Measurements from ENCODE around the gene VAV2. TPM values are rescaled to one million over a fixed set of nuclear protein-coding genes. Genes with fewer than 3 reads are reported as not detected.
"Not testable (repeated sequence)": the region's sequence is repeated elsewhere in the genome, so short reads cannot be mapped to it uniquely, and the experiment has no call there.

VAV2 gene
- polyA plus RNA-seq, 3 donors from 2014 or later: 0.12 to 0.28 TPM; not detected in 1

- no peaks in the 10 kb centered on the region for H3K36me3 Mint-ChIP-seq
- H3K9me3 Mint-ChIP-seq: peaks cover 0 to 4% (median 0%) of the 10 kb centered on the region in 6 donors
- no peak overlapping the region for H3K27ac Mint-ChIP-seq
- no peak for DNase-seq
- no peak overlapping the region for H3K4me3 Mint-ChIP-seq
- H3K4me1 Mint-ChIP-seq: no peaks in the 10 kb centered on the region
- H3K27me3 Mint-ChIP-seq (ENCODE audit: low read depth in 3 of 3): no peaks in the 10 kb centered on the region
Observed at GRCh38 chr9:133774799-133775198, 217.3 kb downstream of the VAV2 start.

GRCh38 chr9:133773889-133774655 is 218.1 kb downstream of the VAV2 start:
- Mint-ChIP-seq H3K4me1 (no peaks in the 10 kb centered on the region), H3K27ac (no peak overlapping the region), H3K27me3 (ENCODE audit: low read depth in 3 of 3) (no peaks in the 10 kb centered on the region), H3K4me3 (no peak overlapping the region), H3K36me3 (no peaks in the 10 kb centered on the region), H3K9me3 (peaks cover 0 to 4% (median 0%) of the 10 kb centered on the region in 6 donors)
- no peak for DNase-seq

- H3K9me3 Mint-ChIP-seq: peaks cover 0 to 4% (median 1%) of the 10 kb centered on the region in 6 donors
- no peaks in the 10 kb centered on the region for H3K4me1 Mint-ChIP-seq
- H3K36me3 Mint-ChIP-seq: peaks cover 0 to 3% (median 0%) of the 10 kb centered on the region in 3 donors
- H3K4me3 Mint-ChIP-seq: no peak overlapping the region
- no peaks in the 10 kb centered on the region for H3K27me3 Mint-ChIP-seq (ENCODE audit: low read depth in 3 of 3)
- no peak overlapping the region for H3K27ac Mint-ChIP-seq
- no peak for DNase-seq
Observed at GRCh38 chr9:133772581-133772980, 219.5 kb downstream of the VAV2 start.

GRCh38 chr9:133771486-133772482 is 220.3 kb downstream of the VAV2 start:
- no peak for DNase-seq
- Mint-ChIP-seq H3K27ac (no peak overlapping the region), H3K4me1 (no peaks in the 10 kb centered on the region), H3K27me3 (ENCODE audit: low read depth in 3 of 3) (no peaks in the 10 kb centered on the region), H3K36me3 (peaks cover 0 to 11% (median 5%) of the 10 kb centered on the region in 3 donors), H3K9me3 (peaks cover 1 to 9% (median 4%) of the 10 kb centered on the region in 6 donors), H3K4me3 (no peak overlapping the region)

GRCh38 chr9:133770076-133770777 is 221.9 kb downstream of the VAV2 start:
- no peaks in the 10 kb centered on the region for H3K27me3 Mint-ChIP-seq (ENCODE audit: low read depth in 3 of 3)
- H3K4me3 Mint-ChIP-seq: no peak overlapping the region
- H3K9me3 Mint-ChIP-seq: peaks cover 2 to 19% (median 8%) of the 10 kb centered on the region in 6 donors
- H3K4me1 Mint-ChIP-seq: no peaks in the 10 kb centered on the region
- peaks cover 5 to 21% (median 7%) of the 10 kb centered on the region in 3 donors for H3K36me3 Mint-ChIP-seq
- H3K27ac Mint-ChIP-seq: no peak overlapping the region
- DNase-seq: no peak

GRCh38 chr9:133769511-133770075 is 222.5 kb downstream of the VAV2 start:
- Mint-ChIP-seq H3K27me3 (ENCODE audit: low read depth in 3 of 3) (no peaks in the 10 kb centered on the region), H3K9me3 (peaks cover 2 to 19% (median 7%) of the 10 kb centered on the region in 6 donors), H3K36me3 (peaks cover 5 to 23% (median 7%) of the 10 kb centered on the region in 3 donors), H3K27ac (no peak overlapping the region), H3K4me3 (no peak overlapping the region), H3K4me1 (no peaks in the 10 kb centered on the region)
- no peak for DNase-seq

- Mint-ChIP-seq H3K4me1 (no peaks in the 10 kb centered on the region), H3K9me3 (peaks cover 2 to 16% (median 7%) of the 10 kb centered on the region in 6 donors), H3K27ac (no peak overlapping the region), H3K4me3 (no peak overlapping the region), H3K27me3 (ENCODE audit: low read depth in 3 of 3) (no peaks in the 10 kb centered on the region), H3K36me3 (peaks cover 5 to 23% (median 7%) of the 10 kb centered on the region in 3 donors)
- no peak for DNase-seq
Observed at GRCh38 chr9:133768859-133769510, 223.1 kb downstream of the VAV2 start.

GRCh38 chr9:133768371-133768858 is 223.7 kb downstream of the VAV2 start:
- no peak for DNase-seq
- peaks cover 0 to 3% (median 0%) of the 10 kb centered on the region in 3 donors for H3K27me3 Mint-ChIP-seq (ENCODE audit: low read depth in 3 of 3)
- H3K4me3 Mint-ChIP-seq: no peak overlapping the region
- peaks cover 2 to 16% (median 7%) of the 10 kb centered on the region in 6 donors for H3K9me3 Mint-ChIP-seq
- H3K27ac Mint-ChIP-seq: no peak overlapping the region
- H3K4me1 Mint-ChIP-seq: no peaks in the 10 kb centered on the region
- H3K36me3 Mint-ChIP-seq: peaks cover 5 to 23% (median 7%) of the 10 kb centered on the region in 3 donors

GRCh38 chr9:133767625-133768024 is 224.5 kb downstream of the VAV2 start:
- Mint-ChIP-seq H3K36me3 (peaks cover 5 to 23% (median 7%) of the 10 kb centered on the region in 3 donors), H3K9me3 (peaks cover 2 to 16% (median 7%) of the 10 kb centered on the region in 6 donors), H3K4me1 (no peaks in the 10 kb centered on the region), H3K4me3 (no peak overlapping the region), H3K27me3 (ENCODE audit: low read depth in 3 of 3) (peaks cover 0 to 3% (median 0%) of the 10 kb centered on the region in 3 donors), H3K27ac (no peak overlapping the region)
- DNase-seq: no peak

GRCh38 chr9:133767008-133767407 is 225.1 kb downstream of the VAV2 start:
- H3K4me3 Mint-ChIP-seq: no peak overlapping the region
- no peaks in the 10 kb centered on the region for H3K4me1 Mint-ChIP-seq
- H3K9me3 Mint-ChIP-seq: peaks cover 2 to 16% (median 7%) of the 10 kb centered on the region in 6 donors
- peaks cover 0 to 3% (median 0%) of the 10 kb centered on the region in 3 donors for H3K27me3 Mint-ChIP-seq (ENCODE audit: low read depth in 3 of 3)
- no peak for DNase-seq
- H3K36me3 Mint-ChIP-seq: peaks cover 5 to 23% (median 7%) of the 10 kb centered on the region in 3 donors
- H3K27ac Mint-ChIP-seq: no peak overlapping the region

- H3K4me3 Mint-ChIP-seq; H3K27ac Mint-ChIP-seq; H3K27me3 Mint-ChIP-seq (ENCODE audit: low read depth in 3 of 3); DNase-seq; H3K4me1 Mint-ChIP-seq: not testable (repeated sequence)
- Mint-ChIP-seq H3K36me3 (peaks cover 5 to 23% (median 7%) of the 10 kb centered on the region in 3 donors), H3K9me3 (peaks cover 2 to 16% (median 7%) of the 10 kb centered on the region in 6 donors)
Observed at GRCh38 chr9:133766234-133766633, 225.9 kb downstream of the VAV2 start.

GRCh38 chr9:133763272-133764183 is 228.6 kb downstream of the VAV2 start:
- Mint-ChIP-seq H3K4me1 (no peaks in the 10 kb centered on the region), H3K4me3 (no peak overlapping the region), H3K27ac (no peak overlapping the region), H3K27me3 (ENCODE audit: low read depth in 3 of 3) (peaks cover 0 to 3% (median 2%) of the 10 kb centered on the region in 3 donors), H3K9me3 (peaks cover 2 to 16% (median 7%) of the 10 kb centered on the region in 6 donors), H3K36me3 (peaks cover 5 to 23% (median 7%) of the 10 kb centered on the region in 3 donors)
- no peak for DNase-seq
